Lung (tissue), 12 donors: Measurements from ENCODE around the gene CDH4. TPM values are rescaled to one million over a fixed set of nuclear protein-coding genes. Genes with fewer than 3 reads are reported as not detected.

Experiments
- ATAC-seq: fragments of 200-7000 bp; cut with Tn5 transposase; one replicate; pipeline ENCODE4 v1.9.1; 2020; ENCODE audit warnings: moderate number of reproducible peaks; ENCODE audit not compliant: insufficient read depth, low FRiP score
- DNase-seq, 3 donors: peaks; one replicate each; pipeline ENCODE4 v3.0.0-alpha.2; 2013 to 2017
- H3K27ac ChIP-seq, 2 donors: one replicate each; pipeline ENCODE4 v1.5.1; 2013; ENCODE audit warnings: mild to moderate bottlenecking in 2 of 2, moderate library complexity in 2 of 2, control low read depth in 1 of 2, inconsistent platforms in 1 of 2, low read depth in 1 of 2, low read length in 1 of 2
- H3K27me3 ChIP-seq, 3 donors: one replicate each; pipeline ENCODE4 v1.5.1; 2013; ENCODE audit warnings: low read length in 2 of 3; ENCODE audit not compliant: control insufficient read depth in 3 of 3, insufficient read depth in 3 of 3
- H3K36me3 ChIP-seq, 4 donors: one replicate each; pipeline ENCODE4 v1.5.1; 2013; ENCODE audit warnings: low read length in 4 of 4, mild to moderate bottlenecking in 1 of 4, moderate library complexity in 1 of 4; ENCODE audit not compliant: control insufficient read depth in 4 of 4, insufficient read depth in 4 of 4
- H3K4me1 ChIP-seq, 5 donors: one replicate each; pipeline ENCODE4 v1.5.1; 2013; ENCODE audit warnings: low read length in 5 of 5, mild to moderate bottlenecking in 2 of 5, moderate library complexity in 1 of 5; ENCODE audit not compliant: control insufficient read depth in 5 of 5, insufficient read depth in 5 of 5
- H3K4me3 ChIP-seq: one replicate; pipeline ENCODE4 v1.5.1; 2013; ENCODE audit warnings: mild to moderate bottlenecking, control low read depth, moderate library complexity
- H3K9ac ChIP-seq, 2 donors: one replicate each; pipeline ENCODE4 v1.5.1; 2013; ENCODE audit warnings: low read length in 2 of 2, control low read depth in 1 of 2; ENCODE audit not compliant: insufficient read depth in 1 of 2
- H3K9me3 ChIP-seq, 4 donors: one replicate each; pipeline ENCODE4 v1.5.1; 2013; ENCODE audit warnings: low read length in 3 of 4, mild to moderate bottlenecking in 1 of 4, moderate library complexity in 1 of 4; ENCODE audit not compliant: control insufficient read depth in 4 of 4, insufficient read depth in 3 of 4
- CTCF ChIP-seq: IDR thresholded peaks from 2 replicates; pipeline ENCODE4 v1.5.1; 2012; ENCODE audit warnings: mild to moderate bottlenecking; ENCODE audit errors: control extremely low read depth, extremely low read depth
- WGBS, 2 donors: extraction: QIAGEN DNeasy Blood & Tissue Kit; methylation state at CpG; one replicate each; pipeline ENCODE4 v1.1.7; 2013; 5-methylcytosine and 5-hydroxymethylcytosine counted together
- polyA plus RNA-seq, 2 donors: library from polyadenylated mRNA; stranded (reverse); fragments of 200-250 nt; gene quantifications; one replicate each; pipeline ENCODE4 v1.2.1, GENCODE V29; 2013
- total RNA-seq, 2 donors: library from RNA; depleted of rRNA in 1 of 2; stranded (reverse); fragments of >200 nt in 1 of 2; gene quantifications; one replicate each; pipeline ENCODE4 v1.2.1, GENCODE V29; 2014 to 2021
- donor health status: control.
- donor health status: control.
- donor health status: Bipolar disorder and iron deficiency.
- donor health status: healthy.
- donor health status: DM: yes; HTN: yes; CAD: no.

CDH4 gene
- total and polyA plus RNA-seq, 4 donors = 0.10 to 2.1 (median 0.34) TPM

DNA sequence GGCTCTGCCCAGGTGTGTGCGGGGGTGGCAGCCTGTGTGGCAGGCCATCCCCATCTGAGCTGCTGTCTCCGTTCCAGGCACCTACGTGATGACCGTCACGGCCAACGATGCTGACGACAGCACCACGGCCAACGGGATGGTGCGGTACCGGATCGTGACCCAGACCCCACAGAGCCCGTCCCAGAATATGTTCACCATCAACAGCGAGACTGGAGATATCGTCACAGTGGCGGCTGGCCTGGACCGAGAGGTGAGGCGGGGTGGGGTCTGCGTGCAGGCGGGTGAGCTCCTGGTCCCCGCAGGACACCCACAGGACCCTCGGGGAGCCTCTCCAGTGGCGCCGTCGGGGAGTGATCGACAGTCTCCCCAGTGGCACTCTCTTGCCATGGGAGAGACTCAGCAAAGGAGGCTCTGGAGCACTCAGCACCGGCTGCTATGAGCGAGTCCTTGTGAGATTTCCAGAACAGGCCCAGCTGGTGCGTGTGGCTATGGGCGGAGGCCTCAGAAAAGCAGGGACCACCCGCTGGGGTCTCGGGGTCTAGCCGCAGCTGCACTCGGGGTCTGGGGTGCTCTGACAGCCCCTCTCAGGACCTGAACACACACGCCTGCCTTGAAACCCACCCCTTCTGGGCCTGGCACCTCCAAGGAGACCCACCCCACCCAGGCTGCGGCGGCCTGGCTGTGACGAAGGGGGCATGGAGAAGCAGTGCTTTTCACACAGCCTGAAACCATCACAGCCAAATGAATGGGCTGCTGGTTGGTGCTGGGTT is 621.8 kb downstream of the CDH4 start:
- Histone ChIP-seq H3K27ac (no peak overlapping the region), H3K36me3 (no peaks in the 10 kb centered on the region), H3K27me3 (no peaks in the 10 kb centered on the region), H3K4me3 (no peak overlapping the region), H3K9ac (no peak overlapping the region), H3K9me3 (peaks cover 0 to 10% (median 0%) of the 10 kb centered on the region in 4 donors), H3K4me1 (no peaks in the 10 kb centered on the region)
- no peak for DNase-seq
- no peak for TF ChIP-seq CTCF
- WGBS, 2 donors = 92 to 95% methylated on average over 38 of the region's 38 CpGs
- no peak for ATAC-seq

DNA sequence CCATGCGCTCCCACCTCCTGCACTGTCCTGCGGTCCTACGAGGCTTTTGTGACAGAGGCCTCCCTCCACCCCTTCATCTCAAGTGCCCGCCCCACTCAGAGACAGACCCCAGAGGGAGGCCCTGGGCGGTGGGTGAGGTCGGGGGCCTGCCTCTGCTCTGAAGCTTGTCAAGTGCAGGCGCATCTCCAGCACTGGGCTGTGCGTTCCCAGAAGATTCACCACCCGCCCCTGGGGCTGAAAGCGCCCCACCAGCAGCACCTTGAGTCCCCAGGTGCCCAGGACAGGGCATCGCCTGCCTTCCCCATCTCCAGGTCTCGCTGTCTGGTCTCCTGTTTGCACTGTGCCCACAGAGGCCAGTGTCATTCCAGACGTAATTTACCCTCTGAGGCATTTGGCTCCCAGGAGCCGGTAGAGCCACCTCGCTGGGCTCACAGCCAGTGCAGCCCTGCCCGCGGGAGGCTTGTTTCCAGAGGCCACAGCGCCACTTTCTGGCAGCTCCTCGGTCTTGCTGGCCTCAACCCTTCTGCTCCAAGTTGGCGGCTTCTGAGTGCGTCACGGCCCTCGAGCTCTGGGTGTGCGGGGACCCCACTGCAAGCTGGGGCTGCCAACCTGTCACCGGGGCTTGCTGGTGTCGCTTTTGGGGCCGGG is 622.5 kb downstream of the CDH4 start:
- no peak for TF ChIP-seq CTCF
- DNase-seq (peak in 1 of 3 donors; percentile 24), ATAC-seq (no peak)
- Histone ChIP-seq H3K27ac (no peak overlapping the region), H3K9ac (no peak overlapping the region), H3K4me3 (no peak overlapping the region), H3K4me1 (no peaks in the 10 kb centered on the region), H3K27me3 (no peaks in the 10 kb centered on the region), H3K9me3 (peaks cover 0 to 10% (median 0%) of the 10 kb centered on the region in 4 donors), H3K36me3 (no peaks in the 10 kb centered on the region)
- WGBS, 2 donors = 59 to 72% methylated on average over 27 of the region's 27 CpGs

GRCh38 chr20:61875221-61875885 is 623.3 kb downstream of the CDH4 start:
- Histone ChIP-seq H3K9ac (no peak overlapping the region), H3K27me3 (no peaks in the 10 kb centered on the region), H3K9me3 (peaks cover 0 to 10% (median 0%) of the 10 kb centered on the region in 4 donors), H3K27ac (no peak overlapping the region), H3K4me3 (no peak overlapping the region), H3K4me1 (no peaks in the 10 kb centered on the region), H3K36me3 (no peaks in the 10 kb centered on the region)
- no peak for ATAC-seq
- WGBS, 2 donors = 80 to 88% methylated on average over 25 of the region's 25 CpGs
- no peak for DNase-seq
- TF ChIP-seq CTCF = no peak
